Adrenal gland (tissue), 12 donors: ENCODE data around the gene PPP3CA. TPM values are rescaled to one million over a fixed set of nuclear protein-coding genes. Genes with fewer than 3 reads are reported as not detected.

Source experiments
- DNase-seq, 7 donors: peaks; one replicate each; pipeline ENCODE4 v3.0.0-alpha.2; 2019 to 2020
- H3K27ac ChIP-seq, 5 donors: fragments of 200-600 bp; sonication (generic) in 4 of 5; 1 replicate in 3 of 5; 2 replicates in 2 of 5; pipeline versions ENCODE4 v1.5.1 to v1.8.0; 2016 to 2020; ENCODE audit warnings: mild to moderate bottlenecking in 1 of 5
- H3K27me3 ChIP-seq: fragments of 200-600 bp; 2 replicates; pipeline ENCODE4 v1.8.0; 2021
- H3K36me3 ChIP-seq, 2 donors: fragments of 200-600 bp; replicated peaks in 1 of 2; 1 replicate in 1 of 2; 2 replicates in 1 of 2; pipeline versions ENCODE4 v1.5.1 to v1.8.0; 2018 to 2022
- H3K4me1 ChIP-seq, 2 donors: fragments of 200-600 bp; replicated peaks in 1 of 2; 1 replicate in 1 of 2; 2 replicates in 1 of 2; pipeline versions ENCODE4 v1.5.1 to v1.8.0; 2018 to 2021
- H3K4me3 ChIP-seq, 4 donors: fragments of 200-600 bp; sonication (generic) in 3 of 4; one replicate each; pipeline ENCODE4 v1.5.1; 2016 to 2018
- H3K9me3 ChIP-seq, 3 donors: fragments of 200-600 bp; sonication (generic) in 1 of 3; replicated peaks in 1 of 3; 1 replicate in 2 of 3; 2 replicates in 1 of 3; pipeline versions ENCODE4 v1.5.1 to v1.8.0; 2016 to 2021
- CTCF ChIP-seq, 6 experiments: fragments of 450-650 bp in 4 of 6; fragments of 200-600 bp in 2 of 6; sonication (generic) in 1 of 6; IDR thresholded peaks; 1 replicate in 5 of 6; 2 replicates in 1 of 6; pipeline versions ENCODE4 v1.5.1 to v1.8.0; 2016 to 2021; ENCODE audit warnings: antibody characterized with exemption in 6 of 6, mild to moderate bottlenecking in 2 of 6, moderate library complexity in 1 of 6
- POLR2A ChIP-seq, 2 donors: fragments of 450-650 bp; IDR thresholded peaks; one replicate each; pipeline ENCODE4 v1.6.1; 2017; ENCODE audit warnings: antibody characterized with exemption in 2 of 2, mild to moderate bottlenecking in 2 of 2, moderate library complexity in 1 of 2
- WGBS, 4 donors: extraction: QIAGEN DNeasy Blood & Tissue Kit in 2 of 4; methylation state at CpG; one replicate each; pipeline versions ENCODE4 v1.1.5 to v1.1.7; 2013 to 2017; 5-methylcytosine and 5-hydroxymethylcytosine counted together
- intact Hi-C, 2 donors: fragments of 100-400 bp; cut with DNase I; formaldehyde crosslinking; loops; one replicate each; pipeline versions ENCODE4 v1.14.1 to v1.15.0; 2022 to 2023
- polyA plus RNA-seq, 3 donors: library from polyadenylated mRNA; stranded (reverse); fragments of 200-250 nt in 2 of 3; fragments of 350-450 nt in 1 of 3; fragmentation: Illumina TruSeq in 1 of 3; extraction: RNeasy Lipid Tissue Mini Kit (QIAGEN cat#74804) in 1 of 3; gene quantifications; one replicate each; pipeline ENCODE4 v1.2.3, GENCODE V29; 2013 to 2014
- total RNA-seq, 9 donors: library from RNA; depleted of rRNA in 4 of 9; stranded (reverse); fragments of >200 nt in 4 of 9; fragments of 120-200 nt in 1 of 9; fragmentation: NEBNext Ultra II Directional in 1 of 9; extraction: Animal tissue kit (Norgen Biotek cat#: 25700) in 1 of 9; gene quantifications; one replicate each; pipeline versions ENCODE4 v1.1.0 to v1.2.4, GENCODE V29; 2013 to 2023
- donor health status: healthy with polysubstance abuse.
- donor health status: Bipolar disorder and iron deficiency.
- donor health status: DM: yes; HTN: yes; CAD: no.
- donor health status: DM: no; HTN: no; CAD: no.
- donor health status: DM: no; HTN: no; CAD: no.
- donor health status: DM: yes; HTN: yes; CAD: no.

PPP3CA gene
- total and polyA plus RNA-seq, 12 donors = 13.8 to 138 (median 43.8) TPM

DNA sequence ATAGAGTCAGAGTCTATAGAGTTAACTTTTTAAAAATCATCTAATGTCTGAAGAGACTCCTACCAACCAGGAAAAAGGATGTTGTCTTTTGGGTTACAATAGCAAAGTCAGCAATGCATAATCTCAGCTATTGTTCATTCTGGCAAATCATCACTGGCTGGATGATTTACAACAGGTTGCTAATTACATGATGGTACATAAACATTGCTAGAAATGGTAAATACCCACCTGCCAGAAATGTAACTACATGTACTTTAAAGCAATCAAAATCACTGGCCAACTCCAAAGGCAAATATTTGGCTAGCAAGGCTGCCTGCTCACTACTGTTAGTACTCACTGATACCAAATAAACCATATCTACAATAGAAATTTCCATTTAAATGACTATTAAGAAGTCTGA is 91.1 kb downstream of the PPP3CA start:
- Histone ChIP-seq H3K9me3 (no peaks in the 10 kb centered on the region), H3K4me1 (peaks cover 33 to 55% of the 10 kb centered on the region in 2 donors), H3K27me3 (no peaks in the 10 kb centered on the region), H3K4me3 (no peak overlapping the region), H3K27ac (no peak overlapping the region), H3K36me3 (no peaks in the 10 kb centered on the region)
- intact Hi-C loops = no loop called here
- TF ChIP-seq CTCF (IDR thresholded peaks at IDR 0.05) (no peak), POLR2A (IDR thresholded peaks at IDR 0.05) (no peak)
- DNase-seq = no peak

DNA sequence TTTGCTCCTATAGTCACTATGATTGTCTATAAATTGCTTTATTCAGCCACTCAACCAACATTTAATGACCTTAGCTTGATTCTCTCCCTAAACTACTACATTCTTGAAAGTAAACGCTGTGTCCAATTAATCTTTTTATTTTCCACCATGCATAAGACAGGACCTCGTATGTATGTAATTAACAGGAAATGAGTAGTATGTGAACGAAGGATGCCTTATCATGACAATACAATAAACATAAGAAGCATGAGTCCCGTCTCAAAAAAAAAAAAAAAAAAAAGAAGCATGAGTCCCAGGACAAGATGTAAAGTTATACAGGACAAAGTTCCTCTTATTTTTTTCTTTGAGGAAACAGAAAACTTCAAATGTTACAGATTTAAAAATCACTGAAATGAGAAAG is 92.5 kb downstream of the PPP3CA start:
- no peak for TF ChIP-seq CTCF (IDR thresholded peaks at IDR 0.05)
- no peak for TF ChIP-seq POLR2A (IDR thresholded peaks at IDR 0.05)
- no peak overlapping the region for H3K27ac ChIP-seq
- H3K27me3 ChIP-seq = no peaks in the 10 kb centered on the region
- 45 to 77% (median 55%) methylated on average over 4 of the region's 4 CpGs for WGBS, 4 donors
- no peaks in the 10 kb centered on the region for H3K36me3 ChIP-seq
- H3K9me3 ChIP-seq = no peaks in the 10 kb centered on the region
- intact Hi-C loops = no loop called here
- DNase-seq = no peak
- H3K4me1 ChIP-seq = peaks cover 23 to 47% of the 10 kb centered on the region in 2 donors
- no peak overlapping the region for H3K4me3 ChIP-seq

DNA sequence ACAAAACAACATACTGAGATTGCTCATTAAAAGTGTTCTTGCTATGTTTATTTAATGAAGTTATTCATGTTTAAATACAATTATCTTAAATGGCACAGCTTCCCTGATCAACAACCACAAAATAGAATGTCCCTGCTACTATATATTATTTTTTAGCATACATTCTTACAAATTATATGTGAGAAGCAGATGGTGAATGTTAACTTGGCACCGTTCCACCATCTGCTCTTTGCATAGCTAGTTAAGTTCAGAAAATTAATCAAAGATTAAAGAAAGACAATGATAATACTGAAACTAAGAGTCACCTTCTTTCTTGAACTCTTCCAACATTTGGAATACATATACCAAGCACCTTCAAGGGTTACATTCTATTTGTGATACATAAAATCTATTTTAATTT is 94.2 kb downstream of the PPP3CA start:
- TF ChIP-seq POLR2A (IDR thresholded peaks at IDR 0.05) = no peak
- no peak for DNase-seq
- H3K36me3 ChIP-seq = no peaks in the 10 kb centered on the region
- H3K9me3 ChIP-seq = no peaks in the 10 kb centered on the region
- WGBS, 4 donors = 69 to 84% (median 75%) methylated on average over 1 of the region's 1 CpG
- H3K27me3 ChIP-seq = no peaks in the 10 kb centered on the region
- no peak overlapping the region for H3K4me3 ChIP-seq
- no peak overlapping the region for H3K27ac ChIP-seq
- intact Hi-C loops = no loop called here
- H3K4me1 ChIP-seq = peaks cover 12 to 40% of the 10 kb centered on the region in 2 donors

DNA sequence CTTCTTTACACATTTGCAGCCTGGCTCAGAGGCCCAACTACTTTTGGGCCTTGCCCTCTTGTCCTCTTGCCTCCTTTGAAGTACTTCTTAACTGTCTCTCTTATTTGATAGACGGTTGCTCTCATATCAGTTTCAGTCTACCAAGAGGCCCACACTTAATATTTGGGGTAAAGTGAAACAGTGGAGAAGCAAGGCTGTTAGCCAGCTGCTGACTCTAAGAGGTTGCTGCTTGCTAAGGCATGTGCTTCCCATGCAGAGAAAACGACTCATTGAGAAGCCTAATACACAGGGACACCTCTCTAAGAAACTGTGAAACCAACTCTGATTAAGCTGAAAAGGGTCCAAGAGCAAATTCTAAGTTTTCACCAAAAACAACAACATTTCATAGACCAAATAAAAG is 94.6 kb downstream of the PPP3CA start:
- no peak for DNase-seq
- intact Hi-C loops = no loop called here
- TF ChIP-seq CTCF (IDR thresholded peaks at IDR 0.05) = no peak
- TF ChIP-seq POLR2A (IDR thresholded peaks at IDR 0.05) = no peak

GRCh38 chr4:101251261-101251660 is 96.1 kb downstream of the PPP3CA start:
- peaks cover 12 to 34% of the 10 kb centered on the region in 2 donors for H3K4me1 ChIP-seq
- 95 to 99% (median 97%) methylated on average over 3 of the region's 3 CpGs for WGBS, 4 donors
- H3K4me3 ChIP-seq = no peak overlapping the region
- intact Hi-C loops = no loop called here
- no peak overlapping the region for H3K27ac ChIP-seq
- H3K36me3 ChIP-seq = no peaks in the 10 kb centered on the region
- DNase-seq = no peak
- H3K9me3 ChIP-seq = no peaks in the 10 kb centered on the region
- TF ChIP-seq POLR2A (IDR thresholded peaks at IDR 0.05) (no peak), CTCF (IDR thresholded peaks at IDR 0.05) (no peak)
- H3K27me3 ChIP-seq = no peaks in the 10 kb centered on the region

More for the DNA sequence above, 94.6 kb downstream of the PPP3CA start:
- 44 to 57% (median 48%) methylated on average over 2 of the region's 2 CpGs for WGBS, 4 donors
- Histone ChIP-seq H3K27ac (no peak overlapping the region), H3K4me3 (no peak overlapping the region), H3K27me3 (no peaks in the 10 kb centered on the region), H3K4me1 (peaks cover 12 to 40% of the 10 kb centered on the region in 2 donors), H3K36me3 (no peaks in the 10 kb centered on the region), H3K9me3 (no peaks in the 10 kb centered on the region)
